GM20000 (cell line): Measurements from ENCODE around the gene ODF2.

Source experiments
- DNase-seq: peaks from one replicate; pipeline ENCODE4 v3.0.0; 2012; ENCODE audit warnings: low spot score
- CTCF ChIP-seq: IDR thresholded peaks from 2 replicates; pipeline ENCODE4 v1.5.1; 2012; ENCODE audit warnings: mild to moderate bottlenecking, control low read depth; ENCODE audit errors: extremely low read depth, missing control alignments

Gene ODF2

GRCh38 chr9:128455849-128456612 lies at the start of gene ODF2:
Gene ODF2 (plus strand): TSS chr9:128456006. CDS start chr9:128456092, 86 bp downstream.
- TF ChIP-seq CTCF: no peak
- peak; percentile 99 for DNase-seq

GRCh38 chr9:128406848-128407391 lies 48.9 kb upstream of the ODF2 start:
- no peak for DNase-seq
- no peak for TF ChIP-seq CTCF

- DNase-seq: no peak
These were observed 46.8 kb upstream of the ODF2 start for GRCh38 chr9:128408963-128409431.

GRCh38 chr9:128409450-128409849 lies 46.4 kb upstream of the ODF2 start:
- no peak for TF ChIP-seq CTCF
- DNase-seq: no peak

More at GRCh38 chr9:128408963-128409431, 46.8 kb upstream of the ODF2 start:
- no peak for TF ChIP-seq CTCF

GRCh38 chr9:128409978-128410377 lies 45.8 kb upstream of the ODF2 start:
- no peak for DNase-seq

GRCh38 chr9:128411364-128412119 lies 44.3 kb upstream of the ODF2 start:
- no peak for DNase-seq
- TF ChIP-seq CTCF: no peak

More at GRCh38 chr9:128409978-128410377, 45.8 kb upstream of the ODF2 start:
- TF ChIP-seq CTCF: no peak
